ENCODE data around the gene ALX4. TPM values are rescaled to one million over a fixed set of nuclear protein-coding genes. Genes with fewer than 3 reads are reported as not detected.

The ALX4 gene
- total RNA-seq, 2 experiments from 2014 or later: not detected

GRCh38 chr11:44351006-44351660 is 41.2 kb upstream of the ALX4 start:
- DNase-seq: peak in 1 of 14 experiments; percentile 1
- H3K4me3 Mint-ChIP-seq: no peak overlapping the region
- Histone ChIP-seq H3K9me3 (ENCODE audit: control insufficient read depth in 1 of 2, insufficient read depth in 1 of 2, low read length in 2 of 2) (no peaks in the 10 kb centered on the region), H3K27ac (ENCODE audit: low read depth in 1 of 2, low read length in 2 of 2) (no peak overlapping the region), H3K27me3 (ENCODE audit: control insufficient read depth in 1 of 2, insufficient read depth in 2 of 2, low read length in 2 of 2) (peaks cover 3 to 16% of the 10 kb centered on the region in 2 experiments), H3K4me3 (ENCODE audit: low read length) (no peak overlapping the region), H3K36me3 (ENCODE audit: insufficient read depth, low read length) (no peaks in the 10 kb centered on the region), H3K4me1 (ENCODE audit: insufficient read depth, low read length) (no peaks in the 10 kb centered on the region)
- no peaks in the 10 kb centered on the region for H3K4me1 Mint-ChIP-seq (ENCODE audit: low read depth)
- ATAC-seq (ENCODE audit: poor library complexity): no peak
- POLR2A ChIA-PET: no interaction called here
- H3K36me3 Mint-ChIP-seq (ENCODE audit: low read depth): no peaks in the 10 kb centered on the region
- intact Hi-C loops (cut with DNase I, micrococcal nuclease): no loop called here
- no peaks in the 10 kb centered on the region for H3K9me3 Mint-ChIP-seq
- TF ChIP-seq, protein P1, sequence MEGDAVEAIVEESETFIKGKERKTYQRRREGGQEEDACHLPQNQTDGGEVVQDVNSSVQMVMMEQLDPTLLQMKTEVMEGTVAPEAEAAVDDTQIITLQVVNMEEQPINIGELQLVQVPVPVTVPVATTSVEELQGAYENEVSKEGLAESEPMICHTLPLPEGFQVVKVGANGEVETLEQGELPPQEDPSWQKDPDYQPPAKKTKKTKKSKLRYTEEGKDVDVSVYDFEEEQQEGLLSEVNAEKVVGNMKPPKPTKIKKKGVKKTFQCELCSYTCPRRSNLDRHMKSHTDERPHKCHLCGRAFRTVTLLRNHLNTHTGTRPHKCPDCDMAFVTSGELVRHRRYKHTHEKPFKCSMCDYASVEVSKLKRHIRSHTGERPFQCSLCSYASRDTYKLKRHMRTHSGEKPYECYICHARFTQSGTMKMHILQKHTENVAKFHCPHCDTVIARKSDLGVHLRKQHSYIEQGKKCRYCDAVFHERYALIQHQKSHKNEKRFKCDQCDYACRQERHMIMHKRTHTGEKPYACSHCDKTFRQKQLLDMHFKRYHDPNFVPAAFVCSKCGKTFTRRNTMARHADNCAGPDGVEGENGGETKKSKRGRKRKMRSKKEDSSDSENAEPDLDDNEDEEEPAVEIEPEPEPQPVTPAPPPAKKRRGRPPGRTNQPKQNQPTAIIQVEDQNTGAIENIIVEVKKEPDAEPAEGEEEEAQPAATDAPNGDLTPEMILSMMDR (IDR thresholded peaks at IDR 0.05): no peak
- no peak overlapping the region for H3K27ac Mint-ChIP-seq
- CTCF ChIA-PET: no interaction called here
- H3K27me3 Mint-ChIP-seq: peaks cover 68% of the 10 kb centered on the region

- H3K27me3 ChIP-seq (ENCODE audit: control insufficient read depth in 1 of 2, insufficient read depth in 2 of 2, low read length in 2 of 2): peaks cover 3 to 19% of the 10 kb centered on the region in 2 experiments
- Mint-ChIP-seq H3K9me3 (no peaks in the 10 kb centered on the region), H3K4me1 (ENCODE audit: low read depth) (no peaks in the 10 kb centered on the region), H3K36me3 (ENCODE audit: low read depth) (no peaks in the 10 kb centered on the region), H3K27ac (no peak overlapping the region), H3K27me3 (peaks cover 61% of the 10 kb centered on the region), H3K4me3 (no peak overlapping the region)
- H3K4me1 ChIP-seq (ENCODE audit: insufficient read depth, low read length): no peaks in the 10 kb centered on the region
- H3K27ac ChIP-seq (ENCODE audit: low read depth in 1 of 2, low read length in 2 of 2): no peak overlapping the region
- no peaks in the 10 kb centered on the region for H3K36me3 ChIP-seq (ENCODE audit: insufficient read depth, low read length)
- TF ChIP-seq, protein P1 (IDR thresholded peaks at IDR 0.05): no peak
- ChIA-PET POLR2A (no interaction called here), CTCF (no interaction called here)
- intact Hi-C loops (cut with DNase I, micrococcal nuclease): no loop called here
- ATAC-seq (ENCODE audit: poor library complexity) (no peak), DNase-seq (no peak)
- no peak overlapping the region for H3K4me3 ChIP-seq (ENCODE audit: low read length)
- no peaks in the 10 kb centered on the region for H3K9me3 ChIP-seq (ENCODE audit: control insufficient read depth in 1 of 2, insufficient read depth in 1 of 2, low read length in 2 of 2)
Observed at GRCh38 chr11:44349328-44349727, 39.4 kb upstream of the ALX4 start.

- H3K4me1 Mint-ChIP-seq (ENCODE audit: low read depth): no peaks in the 10 kb centered on the region
- peaks cover 5 to 19% of the 10 kb centered on the region in 2 experiments for H3K27me3 ChIP-seq (ENCODE audit: control insufficient read depth in 1 of 2, insufficient read depth in 2 of 2, low read length in 2 of 2)
- H3K36me3 Mint-ChIP-seq (ENCODE audit: low read depth): no peaks in the 10 kb centered on the region
- no peak overlapping the region for H3K27ac ChIP-seq (ENCODE audit: low read depth in 1 of 2, low read length in 2 of 2)
- DNase-seq: no peak
- intact Hi-C loops (cut with DNase I, micrococcal nuclease): no loop called here
- no peaks in the 10 kb centered on the region for H3K36me3 ChIP-seq (ENCODE audit: insufficient read depth, low read length)
- peaks cover 59% of the 10 kb centered on the region for H3K27me3 Mint-ChIP-seq
- no peak overlapping the region for H3K4me3 Mint-ChIP-seq
- no peak for ATAC-seq (ENCODE audit: poor library complexity)
- no peaks in the 10 kb centered on the region for H3K9me3 ChIP-seq (ENCODE audit: control insufficient read depth in 1 of 2, insufficient read depth in 1 of 2, low read length in 2 of 2)
- no peak overlapping the region for H3K4me3 ChIP-seq (ENCODE audit: low read length)
- no peak overlapping the region for H3K27ac Mint-ChIP-seq
- TF ChIP-seq, protein P1 (IDR thresholded peaks at IDR 0.05): no peak
- no peaks in the 10 kb centered on the region for H3K9me3 Mint-ChIP-seq
- POLR2A ChIA-PET: no interaction called here
- CTCF ChIA-PET: no interaction called here
- no peaks in the 10 kb centered on the region for H3K4me1 ChIP-seq (ENCODE audit: insufficient read depth, low read length)
Observed at GRCh38 chr11:44348721-44349120, 38.8 kb upstream of the ALX4 start.

Measured in CD4-positive, alpha-beta T cell (primary cell).